H1 (cell line): ENCODE data around the gene GNLY. TPM values are rescaled to one million over a fixed set of nuclear protein-coding genes. Genes with fewer than 3 reads are reported as not detected.

Source experiments
- EP300 ChIP-seq, 2 experiments: IDR thresholded peaks; 1 replicate in 1 of 2; 2 replicates in 1 of 2; pipeline ENCODE4 v1.6.1; 2011 to 2012; ENCODE audit warnings: low read depth in 2 of 2, low read length in 2 of 2, mild to moderate bottlenecking in 2 of 2, borderline replicate concordance in 1 of 2, inconsistent platforms in 1 of 2, moderate library complexity in 1 of 2
- MAFK ChIP-seq: IDR thresholded peaks from 2 replicates; pipeline ENCODE4 v1.6.1; 2012; ENCODE audit warnings: low read depth, mild to moderate bottlenecking, improper control_type of control experiment, low read length
- TBP ChIP-seq: IDR thresholded peaks from 2 replicates; pipeline ENCODE4 v1.6.1; 2011; ENCODE audit warnings: low read depth, low read length, improper control_type of control experiment
- polyA plus RNA-seq, 7 experiments: library from polyadenylated mRNA; depleted of rRNA in 3 of 7; stranded (reverse) in 5 of 7; unstranded in 2 of 7; fragments of >200 nt in 5 of 7; fragments of 200-250 nt in 2 of 7; gene quantifications; 1 replicate in 5 of 7; 2 replicates in 1 of 7; 4 replicates in 1 of 7; pipeline versions ENCODE4 v1.2.1 to v1.2.3, GENCODE V29; 2011 to 2013; ENCODE audit warnings: missing spikeins in 2 of 7, mixed read lengths in 2 of 7
- total RNA-seq: library from RNA; stranded (reverse); fragmentation: NEBNext Ultra II Directional; extraction: Animal tissue kit (Norgen Biotek cat#: 25700); gene quantifications from 2 replicates; pipeline ENCODE4 v1.2.1, GENCODE V29; 2021
- TF ChIP-seq, protein P1 (sequence below): fragments of 300-600 bp; sonication (generic); IDR thresholded peaks from 2 replicates; pipeline ENCODE4 v1.7.1; 2012; ENCODE audit warnings: low read length, moderate library complexity, mild to moderate bottlenecking, inconsistent platforms; ENCODE audit not compliant: insufficient replicate concordance
- TF ChIP-seq, protein P2 (sequence below): IDR thresholded peaks from 2 replicates; pipeline ENCODE4 v1.6.1; 2011; ENCODE audit warnings: low read length, improper control_type of control experiment
- TF ChIP-seq, protein P3 (sequence below): IDR thresholded peaks from 2 replicates; pipeline ENCODE4 v1.6.1; 2012; ENCODE audit warnings: inconsistent platforms

GNLY gene
- total and polyA plus RNA-seq, 2 of the 8 experiments (the other 6 are each of a cell fraction or from before 2014, with no cell fraction given): 0.03 TPM; not detected in 1

DNA sequence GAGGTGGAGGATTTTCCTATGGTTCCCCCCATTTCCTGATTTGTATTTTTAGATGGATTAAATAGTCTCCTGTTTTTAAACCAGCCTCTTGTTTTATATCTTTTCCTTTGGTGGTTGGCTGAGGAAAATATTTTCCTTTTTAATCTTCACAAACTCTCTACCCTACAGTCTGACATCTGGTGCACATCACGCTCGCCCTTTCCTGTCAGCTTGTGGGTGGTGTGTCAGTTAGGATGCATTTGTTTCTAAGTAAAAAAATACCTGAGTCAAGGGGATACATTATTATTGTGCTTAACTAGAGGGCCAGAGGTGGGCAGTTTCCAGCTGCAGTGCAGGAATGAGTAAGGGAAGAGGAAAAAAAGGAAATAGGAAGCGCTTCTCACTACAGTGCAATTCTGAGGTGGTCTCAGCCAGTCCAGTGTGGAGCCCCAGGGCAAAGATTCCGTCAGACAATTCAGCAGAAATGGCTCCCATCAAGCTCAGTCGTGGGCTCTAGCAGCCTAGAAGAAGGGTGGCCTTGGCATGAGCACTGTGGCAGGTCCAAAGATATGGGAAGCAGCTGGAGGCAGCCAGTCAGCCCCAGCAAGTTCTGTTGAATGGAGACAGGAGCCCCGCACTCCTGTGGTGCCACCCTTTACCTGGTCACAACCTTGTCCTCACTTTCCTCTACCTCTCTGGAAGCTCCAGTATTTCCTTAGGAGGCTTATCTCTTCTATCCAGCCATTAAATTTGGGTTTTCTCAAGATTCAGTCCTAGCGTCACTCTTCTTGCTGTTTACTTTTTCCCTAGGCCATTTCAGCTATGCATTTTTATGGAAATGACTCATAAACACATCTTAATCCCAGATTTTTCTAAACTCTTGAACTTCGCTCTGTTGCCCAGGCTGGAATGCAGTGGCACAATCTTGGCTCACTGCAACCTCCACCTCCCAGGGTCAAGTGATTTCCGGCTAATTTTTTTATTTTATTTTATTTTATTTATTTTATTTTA lies 44.7 kb upstream of the GNLY start (continued):
- TF ChIP-seq, protein P1, sequence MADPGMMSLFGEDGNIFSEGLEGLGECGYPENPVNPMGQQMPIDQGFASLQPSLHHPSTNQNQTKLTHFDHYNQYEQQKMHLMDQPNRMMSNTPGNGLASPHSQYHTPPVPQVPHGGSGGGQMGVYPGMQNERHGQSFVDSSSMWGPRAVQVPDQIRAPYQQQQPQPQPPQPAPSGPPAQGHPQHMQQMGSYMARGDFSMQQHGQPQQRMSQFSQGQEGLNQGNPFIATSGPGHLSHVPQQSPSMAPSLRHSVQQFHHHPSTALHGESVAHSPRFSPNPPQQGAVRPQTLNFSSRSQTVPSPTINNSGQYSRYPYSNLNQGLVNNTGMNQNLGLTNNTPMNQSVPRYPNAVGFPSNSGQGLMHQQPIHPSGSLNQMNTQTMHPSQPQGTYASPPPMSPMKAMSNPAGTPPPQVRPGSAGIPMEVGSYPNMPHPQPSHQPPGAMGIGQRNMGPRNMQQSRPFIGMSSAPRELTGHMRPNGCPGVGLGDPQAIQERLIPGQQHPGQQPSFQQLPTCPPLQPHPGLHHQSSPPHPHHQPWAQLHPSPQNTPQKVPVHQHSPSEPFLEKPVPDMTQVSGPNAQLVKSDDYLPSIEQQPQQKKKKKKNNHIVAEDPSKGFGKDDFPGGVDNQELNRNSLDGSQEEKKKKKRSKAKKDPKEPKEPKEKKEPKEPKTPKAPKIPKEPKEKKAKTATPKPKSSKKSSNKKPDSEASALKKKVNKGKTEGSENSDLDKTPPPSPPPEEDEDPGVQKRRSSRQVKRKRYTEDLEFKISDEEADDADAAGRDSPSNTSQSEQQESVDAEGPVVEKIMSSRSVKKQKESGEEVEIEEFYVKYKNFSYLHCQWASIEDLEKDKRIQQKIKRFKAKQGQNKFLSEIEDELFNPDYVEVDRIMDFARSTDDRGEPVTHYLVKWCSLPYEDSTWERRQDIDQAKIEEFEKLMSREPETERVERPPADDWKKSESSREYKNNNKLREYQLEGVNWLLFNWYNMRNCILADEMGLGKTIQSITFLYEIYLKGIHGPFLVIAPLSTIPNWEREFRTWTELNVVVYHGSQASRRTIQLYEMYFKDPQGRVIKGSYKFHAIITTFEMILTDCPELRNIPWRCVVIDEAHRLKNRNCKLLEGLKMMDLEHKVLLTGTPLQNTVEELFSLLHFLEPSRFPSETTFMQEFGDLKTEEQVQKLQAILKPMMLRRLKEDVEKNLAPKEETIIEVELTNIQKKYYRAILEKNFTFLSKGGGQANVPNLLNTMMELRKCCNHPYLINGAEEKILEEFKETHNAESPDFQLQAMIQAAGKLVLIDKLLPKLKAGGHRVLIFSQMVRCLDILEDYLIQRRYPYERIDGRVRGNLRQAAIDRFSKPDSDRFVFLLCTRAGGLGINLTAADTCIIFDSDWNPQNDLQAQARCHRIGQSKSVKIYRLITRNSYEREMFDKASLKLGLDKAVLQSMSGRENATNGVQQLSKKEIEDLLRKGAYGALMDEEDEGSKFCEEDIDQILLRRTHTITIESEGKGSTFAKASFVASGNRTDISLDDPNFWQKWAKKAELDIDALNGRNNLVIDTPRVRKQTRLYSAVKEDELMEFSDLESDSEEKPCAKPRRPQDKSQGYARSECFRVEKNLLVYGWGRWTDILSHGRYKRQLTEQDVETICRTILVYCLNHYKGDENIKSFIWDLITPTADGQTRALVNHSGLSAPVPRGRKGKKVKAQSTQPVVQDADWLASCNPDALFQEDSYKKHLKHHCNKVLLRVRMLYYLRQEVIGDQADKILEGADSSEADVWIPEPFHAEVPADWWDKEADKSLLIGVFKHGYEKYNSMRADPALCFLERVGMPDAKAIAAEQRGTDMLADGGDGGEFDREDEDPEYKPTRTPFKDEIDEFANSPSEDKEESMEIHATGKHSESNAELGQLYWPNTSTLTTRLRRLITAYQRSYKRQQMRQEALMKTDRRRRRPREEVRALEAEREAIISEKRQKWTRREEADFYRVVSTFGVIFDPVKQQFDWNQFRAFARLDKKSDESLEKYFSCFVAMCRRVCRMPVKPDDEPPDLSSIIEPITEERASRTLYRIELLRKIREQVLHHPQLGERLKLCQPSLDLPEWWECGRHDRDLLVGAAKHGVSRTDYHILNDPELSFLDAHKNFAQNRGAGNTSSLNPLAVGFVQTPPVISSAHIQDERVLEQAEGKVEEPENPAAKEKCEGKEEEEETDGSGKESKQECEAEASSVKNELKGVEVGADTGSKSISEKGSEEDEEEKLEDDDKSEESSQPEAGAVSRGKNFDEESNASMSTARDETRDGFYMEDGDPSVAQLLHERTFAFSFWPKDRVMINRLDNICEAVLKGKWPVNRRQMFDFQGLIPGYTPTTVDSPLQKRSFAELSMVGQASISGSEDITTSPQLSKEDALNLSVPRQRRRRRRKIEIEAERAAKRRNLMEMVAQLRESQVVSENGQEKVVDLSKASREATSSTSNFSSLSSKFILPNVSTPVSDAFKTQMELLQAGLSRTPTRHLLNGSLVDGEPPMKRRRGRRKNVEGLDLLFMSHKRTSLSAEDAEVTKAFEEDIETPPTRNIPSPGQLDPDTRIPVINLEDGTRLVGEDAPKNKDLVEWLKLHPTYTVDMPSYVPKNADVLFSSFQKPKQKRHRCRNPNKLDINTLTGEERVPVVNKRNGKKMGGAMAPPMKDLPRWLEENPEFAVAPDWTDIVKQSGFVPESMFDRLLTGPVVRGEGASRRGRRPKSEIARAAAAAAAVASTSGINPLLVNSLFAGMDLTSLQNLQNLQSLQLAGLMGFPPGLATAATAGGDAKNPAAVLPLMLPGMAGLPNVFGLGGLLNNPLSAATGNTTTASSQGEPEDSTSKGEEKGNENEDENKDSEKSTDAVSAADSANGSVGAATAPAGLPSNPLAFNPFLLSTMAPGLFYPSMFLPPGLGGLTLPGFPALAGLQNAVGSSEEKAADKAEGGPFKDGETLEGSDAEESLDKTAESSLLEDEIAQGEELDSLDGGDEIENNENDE: no peak
- TF ChIP-seq, protein P2, sequence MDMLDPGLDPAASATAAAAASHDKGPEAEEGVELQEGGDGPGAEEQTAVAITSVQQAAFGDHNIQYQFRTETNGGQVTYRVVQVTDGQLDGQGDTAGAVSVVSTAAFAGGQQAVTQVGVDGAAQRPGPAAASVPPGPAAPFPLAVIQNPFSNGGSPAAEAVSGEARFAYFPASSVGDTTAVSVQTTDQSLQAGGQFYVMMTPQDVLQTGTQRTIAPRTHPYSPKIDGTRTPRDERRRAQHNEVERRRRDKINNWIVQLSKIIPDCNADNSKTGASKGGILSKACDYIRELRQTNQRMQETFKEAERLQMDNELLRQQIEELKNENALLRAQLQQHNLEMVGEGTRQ: no peak
- TF ChIP-seq EP300 (IDR thresholded peaks at IDR 0.05; ENCODE audit: borderline replicate concordance in 1 of 2, low read depth in 2 of 2, low read length in 2 of 2): no peak
- no peak for TF ChIP-seq TBP
- TF ChIP-seq, protein P3, sequence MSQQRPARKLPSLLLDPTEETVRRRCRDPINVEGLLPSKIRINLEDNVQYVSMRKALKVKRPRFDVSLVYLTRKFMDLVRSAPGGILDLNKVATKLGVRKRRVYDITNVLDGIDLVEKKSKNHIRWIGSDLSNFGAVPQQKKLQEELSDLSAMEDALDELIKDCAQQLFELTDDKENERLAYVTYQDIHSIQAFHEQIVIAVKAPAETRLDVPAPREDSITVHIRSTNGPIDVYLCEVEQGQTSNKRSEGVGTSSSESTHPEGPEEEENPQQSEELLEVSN: no peak
- no peak for TF ChIP-seq MAFK
